Measurements from ENCODE around the gene RBMX. TPM values are rescaled to one million over a fixed set of nuclear protein-coding genes. Genes with fewer than 3 reads are reported as not detected.

The RBMX gene
- total RNA-seq, 1 donor from 2014 or later, result 371 TPM

DNA sequence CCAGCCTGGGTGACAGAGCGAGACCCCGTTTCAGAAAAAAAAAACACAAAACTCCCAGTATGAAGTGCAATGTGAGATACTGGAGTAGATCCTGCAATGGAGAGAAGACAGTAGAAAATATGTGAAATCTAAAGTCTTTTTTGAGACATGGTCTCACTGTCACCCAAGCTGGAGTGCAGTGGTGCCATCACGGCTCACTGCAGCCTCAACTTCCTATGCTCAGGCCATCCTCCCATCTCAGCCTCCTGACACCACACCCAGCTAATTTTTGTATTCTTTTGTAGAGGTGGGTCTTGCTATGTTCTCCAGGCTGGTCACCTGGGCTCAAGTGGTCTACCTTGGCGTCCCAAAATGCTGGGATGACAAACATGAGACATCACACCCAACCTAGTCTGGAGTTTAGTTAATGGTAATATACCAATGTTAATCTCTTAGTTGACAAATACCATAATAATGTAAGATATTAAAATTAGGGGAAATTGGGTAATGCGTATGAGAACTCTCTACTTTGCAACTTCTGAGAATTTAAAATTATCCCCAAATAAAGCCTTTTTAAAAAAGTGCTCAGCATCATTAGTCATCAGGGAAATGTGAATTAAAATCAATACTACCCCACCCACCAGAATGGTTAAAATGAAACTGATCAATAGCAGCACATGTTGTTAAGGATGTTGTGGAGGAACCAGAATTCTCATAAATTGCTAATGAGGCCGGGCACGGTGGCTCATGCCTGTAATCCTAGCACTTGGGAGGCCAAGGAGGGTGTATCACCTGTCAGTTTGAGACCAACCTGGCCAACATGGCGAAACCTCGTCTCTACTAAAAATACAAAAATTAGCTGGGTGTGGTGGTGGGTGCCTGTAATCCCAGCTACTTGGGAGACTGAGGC is 15.0 kb downstream of the RBMX start:
- peaks cover 24% of the 10 kb centered on the region for H3K9me3 Mint-ChIP-seq
- H3K4me1 Mint-ChIP-seq, result no peaks in the 10 kb centered on the region
- H3K27me3 Mint-ChIP-seq (ENCODE audit: low read depth), result no peaks in the 10 kb centered on the region
- H3K4me3 Mint-ChIP-seq, result no peak overlapping the region
- H3K27ac Mint-ChIP-seq, result no peak overlapping the region
- TF ChIP-seq, protein P1, sequence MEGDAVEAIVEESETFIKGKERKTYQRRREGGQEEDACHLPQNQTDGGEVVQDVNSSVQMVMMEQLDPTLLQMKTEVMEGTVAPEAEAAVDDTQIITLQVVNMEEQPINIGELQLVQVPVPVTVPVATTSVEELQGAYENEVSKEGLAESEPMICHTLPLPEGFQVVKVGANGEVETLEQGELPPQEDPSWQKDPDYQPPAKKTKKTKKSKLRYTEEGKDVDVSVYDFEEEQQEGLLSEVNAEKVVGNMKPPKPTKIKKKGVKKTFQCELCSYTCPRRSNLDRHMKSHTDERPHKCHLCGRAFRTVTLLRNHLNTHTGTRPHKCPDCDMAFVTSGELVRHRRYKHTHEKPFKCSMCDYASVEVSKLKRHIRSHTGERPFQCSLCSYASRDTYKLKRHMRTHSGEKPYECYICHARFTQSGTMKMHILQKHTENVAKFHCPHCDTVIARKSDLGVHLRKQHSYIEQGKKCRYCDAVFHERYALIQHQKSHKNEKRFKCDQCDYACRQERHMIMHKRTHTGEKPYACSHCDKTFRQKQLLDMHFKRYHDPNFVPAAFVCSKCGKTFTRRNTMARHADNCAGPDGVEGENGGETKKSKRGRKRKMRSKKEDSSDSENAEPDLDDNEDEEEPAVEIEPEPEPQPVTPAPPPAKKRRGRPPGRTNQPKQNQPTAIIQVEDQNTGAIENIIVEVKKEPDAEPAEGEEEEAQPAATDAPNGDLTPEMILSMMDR (IDR thresholded peaks at IDR 0.05; ENCODE audit: unreplicated experiment), result no peak
- no peak for DNase-seq (ENCODE audit: low spot score in 2 of 2, unreplicated experiment in 2 of 2)
- peaks cover 30% of the 10 kb centered on the region for H3K36me3 Mint-ChIP-seq

DNA sequence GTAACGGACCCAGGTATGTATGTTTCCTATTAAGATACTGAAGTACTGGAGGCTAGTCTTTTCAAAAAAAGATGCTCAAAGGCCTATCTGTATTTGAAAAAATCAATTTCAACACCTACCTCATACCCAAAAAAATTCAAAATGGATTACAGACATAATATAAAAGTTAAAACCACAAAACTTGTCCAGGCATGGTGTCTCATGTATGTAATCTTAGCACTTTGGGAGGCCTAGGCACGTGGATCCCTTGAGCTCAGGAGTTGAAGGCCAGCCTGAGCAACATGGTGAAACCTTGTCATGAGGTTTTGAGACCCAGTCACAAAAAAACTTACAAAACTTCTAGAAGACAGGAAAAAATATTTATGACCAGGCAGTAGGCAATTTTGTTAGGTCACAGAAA is 16.7 kb downstream of the RBMX start:
- Mint-ChIP-seq H3K9me3 (peaks cover 25% of the 10 kb centered on the region), H3K27me3 (ENCODE audit: low read depth) (no peaks in the 10 kb centered on the region)

DNA sequence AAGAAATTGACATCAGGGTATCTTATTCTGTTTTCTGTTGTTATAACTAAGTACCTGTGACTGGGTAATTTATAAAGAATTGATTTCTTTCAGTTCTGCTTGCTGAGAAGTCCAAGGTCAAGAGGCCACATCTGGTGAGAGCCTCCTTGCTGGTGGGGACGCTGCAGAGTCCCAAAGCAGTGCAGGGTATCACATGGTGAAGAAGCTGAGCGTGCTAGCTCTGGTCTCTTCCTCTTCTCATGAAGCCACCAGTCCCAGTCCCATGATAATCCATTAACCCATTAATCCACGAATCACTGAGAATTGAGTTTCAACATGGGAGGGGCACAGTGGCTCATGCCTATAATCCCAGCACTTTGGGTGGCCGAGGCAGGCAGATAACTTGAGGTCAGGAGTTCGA is 18.0 kb downstream of the RBMX start:
- Mint-ChIP-seq H3K36me3 (peaks cover 38% of the 10 kb centered on the region), H3K4me3 (no peak overlapping the region), H3K4me1 (no peaks in the 10 kb centered on the region), H3K9me3 (peaks cover 35% of the 10 kb centered on the region), H3K27ac (no peak overlapping the region), H3K27me3 (ENCODE audit: low read depth) (no peaks in the 10 kb centered on the region)
- TF ChIP-seq, protein P1 (IDR thresholded peaks at IDR 0.05; ENCODE audit: unreplicated experiment), result no peak
- DNase-seq (ENCODE audit: low spot score in 2 of 2, unreplicated experiment in 2 of 2), result no peak

More for the DNA sequence above, 16.7 kb downstream of the RBMX start:
- TF ChIP-seq, protein P1 (IDR thresholded peaks at IDR 0.05; ENCODE audit: unreplicated experiment), result no peak
- peaks cover 30% of the 10 kb centered on the region for H3K36me3 Mint-ChIP-seq
- H3K27ac Mint-ChIP-seq, result no peak overlapping the region
- no peaks in the 10 kb centered on the region for H3K4me1 Mint-ChIP-seq
- no peak overlapping the region for H3K4me3 Mint-ChIP-seq
- DNase-seq (ENCODE audit: low spot score in 2 of 2, unreplicated experiment in 2 of 2), result no peak

DNA sequence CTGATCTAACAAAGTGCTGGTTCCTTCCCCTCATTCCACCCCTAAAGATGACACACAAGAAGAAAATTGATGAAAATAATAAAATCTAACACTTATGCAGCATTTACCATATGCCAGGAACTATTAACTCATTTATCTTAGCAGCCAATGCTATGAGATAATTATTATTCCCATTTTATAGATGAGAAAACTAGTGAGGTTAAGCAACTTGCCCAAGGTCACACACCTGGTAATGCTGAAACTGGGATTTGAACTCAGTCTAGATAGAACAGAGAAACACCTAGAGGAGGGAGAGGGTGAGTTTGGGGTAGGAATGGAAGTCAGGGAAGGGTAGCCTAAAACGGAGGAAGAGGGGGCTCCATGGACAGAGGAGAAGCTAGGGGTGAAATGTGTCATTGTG is 18.6 kb downstream of the RBMX start:
- peaks cover 39% of the 10 kb centered on the region for H3K36me3 Mint-ChIP-seq
- H3K27me3 Mint-ChIP-seq (ENCODE audit: low read depth), result no peaks in the 10 kb centered on the region
- H3K9me3 Mint-ChIP-seq, result peaks cover 32% of the 10 kb centered on the region
- H3K4me1 Mint-ChIP-seq, result no peaks in the 10 kb centered on the region
- TF ChIP-seq, protein P1 (IDR thresholded peaks at IDR 0.05; ENCODE audit: unreplicated experiment), result no peak
- no peak overlapping the region for H3K27ac Mint-ChIP-seq
- no peak overlapping the region for H3K4me3 Mint-ChIP-seq
- no peak for DNase-seq (ENCODE audit: low spot score in 2 of 2, unreplicated experiment in 2 of 2)

DNA sequence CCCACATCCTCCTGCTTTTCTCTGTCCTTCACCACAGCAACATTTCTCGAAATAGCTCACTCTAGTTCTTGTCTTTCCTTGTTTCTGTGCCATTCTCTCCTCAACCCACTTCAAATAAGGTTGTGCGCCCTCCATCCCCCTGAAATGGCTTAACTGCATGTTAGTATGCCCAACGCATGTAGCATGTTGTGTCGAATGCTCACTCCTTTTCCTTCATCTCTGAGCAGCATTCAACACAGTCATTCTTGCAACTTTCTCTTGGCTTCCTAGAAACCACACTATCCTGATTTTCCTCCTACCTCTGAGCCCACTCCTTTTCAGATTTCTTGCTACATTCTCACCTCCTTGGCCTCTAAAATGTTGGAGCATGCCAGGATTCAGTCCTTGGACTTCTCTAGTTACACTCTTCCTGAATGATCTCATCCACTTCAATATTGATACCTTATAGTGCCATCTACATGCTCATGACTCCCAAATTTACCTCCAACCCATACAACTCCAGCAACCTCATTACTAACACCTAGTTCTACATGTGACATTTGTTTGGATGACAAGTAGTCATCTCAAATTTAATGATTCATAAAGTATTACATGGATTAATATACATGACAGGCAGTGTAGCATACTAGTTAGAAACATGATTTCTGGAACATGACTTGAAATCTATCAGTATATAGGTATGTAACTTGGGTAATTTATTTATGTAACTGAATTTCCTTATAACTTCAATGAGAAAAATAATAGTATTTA is 22.3 kb downstream of the RBMX start:
- TF ChIP-seq, protein P1 (IDR thresholded peaks at IDR 0.05; ENCODE audit: unreplicated experiment), result no peak
- peaks cover 47% of the 10 kb centered on the region for H3K36me3 Mint-ChIP-seq
- H3K27ac Mint-ChIP-seq, result no peak overlapping the region
- H3K27me3 Mint-ChIP-seq (ENCODE audit: low read depth), result no peaks in the 10 kb centered on the region
- no peak overlapping the region for H3K4me3 Mint-ChIP-seq
- no peak for DNase-seq (ENCODE audit: low spot score in 2 of 2, unreplicated experiment in 2 of 2)
- peaks cover 2% of the 10 kb centered on the region for H3K4me1 Mint-ChIP-seq
- peaks cover 46% of the 10 kb centered on the region for H3K9me3 Mint-ChIP-seq
